ENCODE data around the gene DLD.
"Not testable (repeated sequence)": the region's sequence is repeated elsewhere in the genome, so short reads cannot be mapped to it uniquely, and the experiment has no call there.

DNA sequence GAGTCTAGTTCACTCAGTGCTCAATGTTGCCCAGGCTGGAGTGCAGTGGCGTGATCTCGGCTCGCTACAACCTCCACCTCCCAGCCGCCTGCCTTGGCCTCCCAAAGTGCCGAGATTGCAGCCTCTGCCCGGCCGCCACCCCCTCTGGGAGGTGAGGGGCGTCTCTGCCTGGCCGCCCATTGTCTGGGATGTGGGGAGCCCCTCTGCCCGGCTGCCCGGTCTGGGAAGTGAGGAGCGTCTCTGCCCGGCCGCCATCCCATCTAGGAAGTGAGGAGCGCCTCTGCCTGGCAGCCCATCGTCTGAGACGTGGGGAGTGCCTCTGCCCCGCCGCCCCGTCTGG lies 43.2 kb upstream of the DLD start:
- not testable (repeated sequence) for TF ChIP-seq POLR2A (IDR thresholded peaks at IDR 0.05; ENCODE audit: insufficient read depth in 1 of 2, low read depth in 2 of 2, low read length in 2 of 2); ZNF282 (IDR thresholded peaks at IDR 0.05; ENCODE audit: partially characterized antibody); IRF2 (CRISPR knock-in tag; IDR thresholded peaks at IDR 0.05); ZBTB20 (CRISPR knock-in tag; IDR thresholded peaks at IDR 0.05; ENCODE audit: borderline replicate concordance, low read depth); ZZZ3 (CRISPR knock-in tag; IDR thresholded peaks at IDR 0.05; ENCODE audit: borderline replicate concordance); EZH2 (conservative IDR thresholded peaks at IDR 0.05; ENCODE audit: low read depth, low read length); ZNF713 (CRISPR knock-in tag; IDR thresholded peaks at IDR 0.05); HNF4A (CRISPR knock-in tag; IDR thresholded peaks at IDR 0.05); FOXJ3 (CRISPR knock-in tag; IDR thresholded peaks at IDR 0.05; ENCODE audit: borderline replicate concordance); ZFP36 (IDR thresholded peaks at IDR 0.05; ENCODE audit: borderline replicate concordance, low read depth, low read length, partially characterized antibody)
- TF ChIP-seq, protein P1, sequence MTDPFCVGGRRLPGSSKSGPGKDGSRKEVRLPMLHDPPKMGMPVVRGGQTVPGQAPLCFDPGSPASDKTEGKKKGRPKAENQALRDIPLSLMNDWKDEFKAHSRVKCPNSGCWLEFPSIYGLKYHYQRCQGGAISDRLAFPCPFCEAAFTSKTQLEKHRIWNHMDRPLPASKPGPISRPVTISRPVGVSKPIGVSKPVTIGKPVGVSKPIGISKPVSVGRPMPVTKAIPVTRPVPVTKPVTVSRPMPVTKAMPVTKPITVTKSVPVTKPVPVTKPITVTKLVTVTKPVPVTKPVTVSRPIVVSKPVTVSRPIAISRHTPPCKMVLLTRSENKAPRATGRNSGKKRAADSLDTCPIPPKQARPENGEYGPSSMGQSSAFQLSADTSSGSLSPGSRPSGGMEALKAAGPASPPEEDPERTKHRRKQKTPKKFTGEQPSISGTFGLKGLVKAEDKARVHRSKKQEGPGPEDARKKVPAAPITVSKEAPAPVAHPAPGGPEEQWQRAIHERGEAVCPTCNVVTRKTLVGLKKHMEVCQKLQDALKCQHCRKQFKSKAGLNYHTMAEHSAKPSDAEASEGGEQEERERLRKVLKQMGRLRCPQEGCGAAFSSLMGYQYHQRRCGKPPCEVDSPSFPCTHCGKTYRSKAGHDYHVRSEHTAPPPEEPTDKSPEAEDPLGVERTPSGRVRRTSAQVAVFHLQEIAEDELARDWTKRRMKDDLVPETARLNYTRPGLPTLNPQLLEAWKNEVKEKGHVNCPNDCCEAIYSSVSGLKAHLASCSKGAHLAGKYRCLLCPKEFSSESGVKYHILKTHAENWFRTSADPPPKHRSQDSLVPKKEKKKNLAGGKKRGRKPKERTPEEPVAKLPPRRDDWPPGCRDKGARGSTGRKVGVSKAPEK (CRISPR knock-in tag; IDR thresholded peaks at IDR 0.05; ENCODE audit: borderline replicate concordance), result not testable (repeated sequence)
- TF ChIP-seq, protein P2, sequence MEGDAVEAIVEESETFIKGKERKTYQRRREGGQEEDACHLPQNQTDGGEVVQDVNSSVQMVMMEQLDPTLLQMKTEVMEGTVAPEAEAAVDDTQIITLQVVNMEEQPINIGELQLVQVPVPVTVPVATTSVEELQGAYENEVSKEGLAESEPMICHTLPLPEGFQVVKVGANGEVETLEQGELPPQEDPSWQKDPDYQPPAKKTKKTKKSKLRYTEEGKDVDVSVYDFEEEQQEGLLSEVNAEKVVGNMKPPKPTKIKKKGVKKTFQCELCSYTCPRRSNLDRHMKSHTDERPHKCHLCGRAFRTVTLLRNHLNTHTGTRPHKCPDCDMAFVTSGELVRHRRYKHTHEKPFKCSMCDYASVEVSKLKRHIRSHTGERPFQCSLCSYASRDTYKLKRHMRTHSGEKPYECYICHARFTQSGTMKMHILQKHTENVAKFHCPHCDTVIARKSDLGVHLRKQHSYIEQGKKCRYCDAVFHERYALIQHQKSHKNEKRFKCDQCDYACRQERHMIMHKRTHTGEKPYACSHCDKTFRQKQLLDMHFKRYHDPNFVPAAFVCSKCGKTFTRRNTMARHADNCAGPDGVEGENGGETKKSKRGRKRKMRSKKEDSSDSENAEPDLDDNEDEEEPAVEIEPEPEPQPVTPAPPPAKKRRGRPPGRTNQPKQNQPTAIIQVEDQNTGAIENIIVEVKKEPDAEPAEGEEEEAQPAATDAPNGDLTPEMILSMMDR (CRISPR knock-in tag; IDR thresholded peaks at IDR 0.05), result not testable (repeated sequence)
- TF ChIP-seq, protein P3, sequence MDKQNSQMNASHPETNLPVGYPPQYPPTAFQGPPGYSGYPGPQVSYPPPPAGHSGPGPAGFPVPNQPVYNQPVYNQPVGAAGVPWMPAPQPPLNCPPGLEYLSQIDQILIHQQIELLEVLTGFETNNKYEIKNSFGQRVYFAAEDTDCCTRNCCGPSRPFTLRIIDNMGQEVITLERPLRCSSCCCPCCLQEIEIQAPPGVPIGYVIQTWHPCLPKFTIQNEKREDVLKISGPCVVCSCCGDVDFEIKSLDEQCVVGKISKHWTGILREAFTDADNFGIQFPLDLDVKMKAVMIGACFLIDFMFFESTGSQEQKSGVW (CRISPR knock-in tag; IDR thresholded peaks at IDR 0.05; ENCODE audit: borderline replicate concordance), result not testable (repeated sequence)
- TF ChIP-seq, protein P4, sequence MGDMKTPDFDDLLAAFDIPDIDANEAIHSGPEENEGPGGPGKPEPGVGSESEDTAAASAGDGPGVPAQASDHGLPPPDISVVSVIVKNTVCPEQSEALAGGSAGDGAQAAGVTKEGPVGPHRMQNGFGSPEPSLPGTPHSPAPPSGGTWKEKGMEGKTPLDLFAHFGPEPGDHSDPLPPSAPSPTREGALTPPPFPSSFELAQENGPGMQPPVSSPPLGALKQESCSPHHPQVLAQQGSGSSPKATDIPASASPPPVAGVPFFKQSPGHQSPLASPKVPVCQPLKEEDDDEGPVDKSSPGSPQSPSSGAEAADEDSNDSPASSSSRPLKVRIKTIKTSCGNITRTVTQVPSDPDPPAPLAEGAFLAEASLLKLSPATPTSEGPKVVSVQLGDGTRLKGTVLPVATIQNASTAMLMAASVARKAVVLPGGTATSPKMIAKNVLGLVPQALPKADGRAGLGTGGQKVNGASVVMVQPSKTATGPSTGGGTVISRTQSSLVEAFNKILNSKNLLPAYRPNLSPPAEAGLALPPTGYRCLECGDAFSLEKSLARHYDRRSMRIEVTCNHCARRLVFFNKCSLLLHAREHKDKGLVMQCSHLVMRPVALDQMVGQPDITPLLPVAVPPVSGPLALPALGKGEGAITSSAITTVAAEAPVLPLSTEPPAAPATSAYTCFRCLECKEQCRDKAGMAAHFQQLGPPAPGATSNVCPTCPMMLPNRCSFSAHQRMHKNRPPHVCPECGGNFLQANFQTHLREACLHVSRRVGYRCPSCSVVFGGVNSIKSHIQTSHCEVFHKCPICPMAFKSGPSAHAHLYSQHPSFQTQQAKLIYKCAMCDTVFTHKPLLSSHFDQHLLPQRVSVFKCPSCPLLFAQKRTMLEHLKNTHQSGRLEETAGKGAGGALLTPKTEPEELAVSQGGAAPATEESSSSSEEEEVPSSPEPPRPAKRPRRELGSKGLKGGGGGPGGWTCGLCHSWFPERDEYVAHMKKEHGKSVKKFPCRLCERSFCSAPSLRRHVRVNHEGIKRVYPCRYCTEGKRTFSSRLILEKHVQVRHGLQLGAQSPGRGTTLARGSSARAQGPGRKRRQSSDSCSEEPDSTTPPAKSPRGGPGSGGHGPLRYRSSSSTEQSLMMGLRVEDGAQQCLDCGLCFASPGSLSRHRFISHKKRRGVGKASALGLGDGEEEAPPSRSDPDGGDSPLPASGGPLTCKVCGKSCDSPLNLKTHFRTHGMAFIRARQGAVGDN (CRISPR knock-in tag; IDR thresholded peaks at IDR 0.05), result not testable (repeated sequence)

Data from HepG2 (cell line).